ENCODE data around the gene OR2F2.

Gene OR2F2

DNA sequence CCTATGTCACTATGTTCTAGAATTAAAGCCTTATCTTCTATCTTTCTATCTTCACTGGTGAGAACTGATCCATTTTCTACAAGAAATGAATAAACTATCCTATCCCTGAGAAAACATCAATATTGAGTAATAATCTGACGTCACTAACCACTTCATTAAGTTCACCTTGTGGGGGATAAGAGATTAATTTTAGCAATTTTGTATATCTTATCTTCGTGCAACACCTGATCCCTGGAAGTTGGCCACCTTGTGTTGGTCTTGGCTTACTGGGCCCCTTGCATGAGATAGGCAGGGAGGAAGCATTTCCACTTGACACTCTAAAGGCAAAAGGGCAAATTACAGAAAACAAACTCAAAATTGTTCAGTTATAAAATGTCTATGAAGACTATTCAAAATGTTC is 45.0 kb downstream of the OR2F2 start:
- no peak for FAIRE-seq

DNA sequence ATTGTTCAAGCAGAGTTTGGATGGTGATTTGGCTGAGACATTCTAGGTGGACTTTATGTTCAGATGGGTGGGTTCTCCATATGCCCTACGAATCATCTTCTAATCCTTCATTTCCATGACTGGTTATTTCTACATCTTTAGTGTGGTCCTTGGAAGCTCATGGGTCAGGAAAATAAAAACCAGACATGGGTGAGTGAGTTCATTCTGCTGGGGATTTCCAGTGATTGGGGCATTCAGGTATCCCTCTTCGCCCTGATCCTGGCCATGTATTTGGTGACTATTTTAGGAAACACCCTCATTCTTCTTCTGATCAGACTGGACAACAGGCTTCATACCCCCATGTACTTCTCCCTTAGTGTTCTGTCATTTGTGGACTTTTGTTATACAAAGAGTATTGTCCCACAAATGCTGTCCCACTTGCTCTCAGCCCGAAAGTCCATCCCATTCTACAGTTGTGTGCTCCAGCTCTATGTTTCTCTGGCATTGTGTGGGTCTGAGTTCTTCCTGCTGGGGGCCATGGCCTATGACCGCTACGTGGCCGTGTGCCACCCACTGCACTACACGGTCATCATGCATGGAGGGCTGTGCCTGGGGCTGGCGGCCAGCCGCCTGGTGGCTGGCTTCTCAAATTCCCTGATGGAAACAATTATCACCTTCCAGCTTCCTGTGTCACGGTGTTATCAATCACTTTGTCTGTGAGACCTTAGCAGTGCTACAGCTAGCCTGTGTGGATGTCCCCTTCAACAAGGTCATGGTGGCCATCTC is 45.9 kb downstream of the OR2F2 start:
- FAIRE-seq: no peak

- no peak for FAIRE-seq
Observed at GRCh38 chr7:143983960-143984359, 48.9 kb downstream of the OR2F2 start.

Measured in endometrium (tissue), 2 donors.